ENCODE data around the gene FANCC.

The FANCC gene

DNA sequence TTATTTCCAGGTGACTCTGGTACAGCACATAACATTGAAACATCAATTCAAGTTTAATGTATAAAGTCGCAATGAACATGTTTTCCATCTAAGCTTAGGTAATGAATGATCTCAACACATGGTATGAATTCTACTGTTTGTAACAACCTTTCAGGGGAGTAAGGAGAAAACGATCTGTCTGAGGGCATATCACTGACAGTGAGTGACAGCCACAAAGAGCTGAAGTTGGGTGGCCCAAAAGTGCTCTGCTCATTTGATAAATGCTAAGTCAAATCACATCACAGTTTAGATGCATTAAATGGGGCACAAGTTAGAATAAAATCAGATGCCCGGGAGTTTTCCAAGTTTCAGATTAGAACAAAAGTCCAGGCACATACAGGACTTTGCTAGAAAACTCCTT, 1.2 kb downstream of the FANCC start:
- no peak for DNase-seq (ENCODE audit: low spot score)
- in situ Hi-C loops (cut with MboI; ENCODE audit: low sequenced_read_pairs, unreplicated experiment): no loop called here
- TF ChIP-seq, protein P1, sequence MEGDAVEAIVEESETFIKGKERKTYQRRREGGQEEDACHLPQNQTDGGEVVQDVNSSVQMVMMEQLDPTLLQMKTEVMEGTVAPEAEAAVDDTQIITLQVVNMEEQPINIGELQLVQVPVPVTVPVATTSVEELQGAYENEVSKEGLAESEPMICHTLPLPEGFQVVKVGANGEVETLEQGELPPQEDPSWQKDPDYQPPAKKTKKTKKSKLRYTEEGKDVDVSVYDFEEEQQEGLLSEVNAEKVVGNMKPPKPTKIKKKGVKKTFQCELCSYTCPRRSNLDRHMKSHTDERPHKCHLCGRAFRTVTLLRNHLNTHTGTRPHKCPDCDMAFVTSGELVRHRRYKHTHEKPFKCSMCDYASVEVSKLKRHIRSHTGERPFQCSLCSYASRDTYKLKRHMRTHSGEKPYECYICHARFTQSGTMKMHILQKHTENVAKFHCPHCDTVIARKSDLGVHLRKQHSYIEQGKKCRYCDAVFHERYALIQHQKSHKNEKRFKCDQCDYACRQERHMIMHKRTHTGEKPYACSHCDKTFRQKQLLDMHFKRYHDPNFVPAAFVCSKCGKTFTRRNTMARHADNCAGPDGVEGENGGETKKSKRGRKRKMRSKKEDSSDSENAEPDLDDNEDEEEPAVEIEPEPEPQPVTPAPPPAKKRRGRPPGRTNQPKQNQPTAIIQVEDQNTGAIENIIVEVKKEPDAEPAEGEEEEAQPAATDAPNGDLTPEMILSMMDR (IDR thresholded peaks at IDR 0.05; ENCODE audit: borderline replicate concordance, control extremely low read depth, extremely low read depth, insufficient read depth, missing control alignments): no peak

DNA sequence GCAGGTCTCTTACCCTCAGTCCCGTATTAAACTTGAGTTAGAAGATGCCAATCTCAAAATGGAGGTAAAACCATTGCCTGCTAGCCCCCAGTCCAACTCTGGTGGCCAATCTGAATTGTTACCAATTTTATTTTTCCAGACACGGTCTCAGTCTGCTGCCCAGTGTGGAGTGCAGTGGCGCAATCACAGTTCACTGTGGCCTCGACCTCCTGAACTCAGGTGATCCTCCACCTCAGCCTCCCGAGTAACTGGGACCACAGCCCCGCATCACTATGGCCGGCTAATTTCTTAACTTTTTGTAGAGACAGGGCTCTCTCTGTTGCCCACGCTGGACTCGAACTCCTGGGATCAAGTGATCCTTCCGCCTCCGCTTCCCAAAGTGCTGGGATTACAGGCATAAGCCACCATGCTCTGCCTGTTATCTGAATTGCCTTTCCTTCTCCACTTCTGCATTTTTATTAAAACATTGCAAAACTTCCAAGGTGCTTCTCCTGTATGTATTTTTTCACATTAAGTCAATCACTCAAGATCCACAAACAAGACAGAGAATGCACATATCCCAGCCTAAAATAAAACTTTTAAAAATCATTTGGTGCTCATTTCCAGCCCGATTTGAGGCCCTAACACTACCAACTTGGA, 2.3 kb downstream of the FANCC start:
- no peak for DNase-seq (ENCODE audit: low spot score)
- TF ChIP-seq, protein P1 (IDR thresholded peaks at IDR 0.05; ENCODE audit: borderline replicate concordance, control extremely low read depth, extremely low read depth, insufficient read depth, missing control alignments): no peak
- in situ Hi-C loops (cut with MboI; ENCODE audit: low sequenced_read_pairs, unreplicated experiment): no loop called here

DNA sequence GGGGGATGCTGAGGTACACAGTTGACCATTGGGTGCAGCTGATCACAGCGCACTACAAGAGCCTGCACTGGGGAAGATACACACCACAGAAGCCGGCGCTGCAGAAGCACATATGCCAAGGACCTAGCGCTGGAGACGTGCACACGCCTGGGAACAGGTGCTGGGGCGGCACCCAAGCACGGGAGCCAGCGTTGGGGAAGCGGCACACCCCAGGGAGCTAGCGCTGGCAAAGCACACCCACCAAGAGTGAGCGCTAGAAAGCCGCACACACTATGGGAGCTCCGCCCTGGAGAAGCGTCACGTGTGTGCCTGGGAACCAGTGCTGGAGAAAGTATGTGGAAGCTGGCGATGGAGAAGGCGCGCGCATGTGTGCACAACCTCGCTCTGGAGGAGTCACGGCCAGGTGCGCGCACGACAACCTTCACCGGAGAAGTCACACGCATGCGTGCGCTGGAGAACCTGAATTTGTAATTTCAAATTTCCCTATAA, 4.5 kb downstream of the FANCC start:
- in situ Hi-C loops (cut with MboI; ENCODE audit: low sequenced_read_pairs, unreplicated experiment): no loop called here
- DNase-seq (ENCODE audit: low spot score): peak; percentile 30
- TF ChIP-seq, protein P1 (IDR thresholded peaks at IDR 0.05; ENCODE audit: borderline replicate concordance, control extremely low read depth, extremely low read depth, insufficient read depth, missing control alignments): no peak

DNA sequence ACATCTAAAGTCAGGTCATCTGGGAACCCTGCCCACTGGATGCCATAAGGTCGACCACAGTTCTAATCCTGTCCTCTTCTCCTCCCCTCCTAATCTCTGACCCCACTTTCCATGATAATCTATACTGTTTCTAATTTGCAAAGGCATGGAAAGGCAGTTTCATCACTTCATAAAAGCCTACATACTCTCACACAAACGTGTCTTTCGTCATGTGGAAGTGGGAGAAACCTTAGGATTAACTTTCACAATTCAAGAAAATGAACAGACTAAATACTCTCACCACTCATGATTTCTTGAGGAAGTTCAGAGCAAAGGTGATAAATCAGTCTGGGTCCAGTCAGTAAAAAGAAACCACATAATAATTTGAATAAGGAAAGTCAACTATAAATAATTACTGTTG, 5.5 kb downstream of the FANCC start:
- in situ Hi-C loops (cut with MboI; ENCODE audit: low sequenced_read_pairs, unreplicated experiment): no loop called here
- no peak for DNase-seq (ENCODE audit: low spot score)
- TF ChIP-seq, protein P1 (IDR thresholded peaks at IDR 0.05; ENCODE audit: borderline replicate concordance, control extremely low read depth, extremely low read depth, insufficient read depth, missing control alignments): no peak

DNA sequence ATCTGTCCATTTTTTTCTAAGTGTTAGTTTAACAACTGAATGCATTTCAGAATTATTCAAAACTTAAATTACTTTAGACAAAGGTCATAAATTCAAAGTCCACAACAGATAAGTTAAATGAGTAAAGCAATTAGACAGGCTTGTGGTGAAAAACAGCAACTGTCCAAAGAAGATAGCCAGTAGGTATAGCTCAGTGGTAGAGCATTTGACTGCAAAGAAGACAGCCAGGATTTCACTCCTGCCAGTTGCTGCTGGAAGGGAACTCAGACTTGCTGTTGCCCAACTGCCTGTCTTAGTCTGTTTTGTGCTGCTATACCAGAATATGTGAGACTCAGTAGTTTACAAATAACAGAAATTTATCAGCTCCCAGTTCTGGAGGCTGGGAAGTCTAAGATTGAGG, 10.0 kb downstream of the FANCC start:
- no peak for DNase-seq (ENCODE audit: low spot score)
- in situ Hi-C loops (cut with MboI; ENCODE audit: low sequenced_read_pairs, unreplicated experiment): no loop called here
- TF ChIP-seq, protein P1 (IDR thresholded peaks at IDR 0.05; ENCODE audit: borderline replicate concordance, control extremely low read depth, extremely low read depth, insufficient read depth, missing control alignments): no peak

DNA sequence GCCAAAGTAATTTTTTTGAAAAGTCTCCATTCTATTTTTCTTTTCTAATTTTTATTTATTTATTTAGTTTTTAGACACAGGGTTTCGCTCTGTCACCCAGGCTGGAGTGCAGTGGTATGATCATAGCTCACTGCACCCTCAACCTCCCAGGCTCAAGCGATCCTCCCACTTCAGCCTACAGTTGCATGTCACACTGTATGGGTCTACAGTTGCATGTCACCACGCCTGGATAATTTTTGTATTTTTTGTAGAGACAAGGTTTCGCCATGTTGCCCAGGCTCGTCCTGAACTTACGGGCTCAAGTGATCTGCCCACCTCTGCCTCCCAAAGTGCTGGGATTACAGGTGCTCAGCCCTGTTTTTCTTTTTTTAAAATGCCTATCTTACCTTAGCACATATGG, 10.7 kb downstream of the FANCC start:
- DNase-seq (ENCODE audit: low spot score): no peak
- TF ChIP-seq, protein P1 (IDR thresholded peaks at IDR 0.05; ENCODE audit: borderline replicate concordance, control extremely low read depth, extremely low read depth, insufficient read depth, missing control alignments): no peak
- in situ Hi-C loops (cut with MboI; ENCODE audit: low sequenced_read_pairs, unreplicated experiment): no loop called here
